Neuronal stem cell (in vitro differentiated cells): ENCODE results near the gene FCSK.
A peak's percentile ranks its signal among the peaks of the same experiment; 100 is the strongest.

ENCODE experiments used
- DNase-seq: peaks from one replicate; pipeline ENCODE4 v3.0.0-alpha.2; 2013; ENCODE audit warnings: low spot score
- H2AFZ ChIP-seq: one replicate; pipeline ENCODE4 v1.6.1; 2013; ENCODE audit warnings: mild to moderate bottlenecking, low read length, inconsistent platforms
- H2AK5ac ChIP-seq: 2 replicates; pipeline ENCODE4 v1.6.1; 2013; ENCODE audit warnings: low read depth, mild to moderate bottlenecking, inconsistent platforms, low read length, moderate library complexity, mixed read lengths
- H2BK120ac ChIP-seq: 2 replicates; pipeline ENCODE4 v1.6.1; 2013; ENCODE audit warnings: low read depth, mild to moderate bottlenecking, inconsistent platforms, low read length, moderate library complexity, mixed read lengths
- H2BK12ac ChIP-seq: one replicate; pipeline ENCODE4 v1.6.1; 2013; ENCODE audit warnings: low read length, inconsistent platforms
- H2BK15ac ChIP-seq: 2 replicates; pipeline ENCODE4 v1.6.1; 2013; ENCODE audit warnings: mild to moderate bottlenecking, low read length, inconsistent platforms, mixed read lengths
- H2BK5ac ChIP-seq: one replicate; pipeline ENCODE4 v1.6.1; 2013; ENCODE audit warnings: inconsistent platforms, mild to moderate bottlenecking, low read length, moderate library complexity
- H3K14ac ChIP-seq: one replicate; pipeline ENCODE4 v1.6.1; 2013; ENCODE audit warnings: low read length, inconsistent platforms
- H3K18ac ChIP-seq: 2 replicates; pipeline ENCODE4 v1.6.1; 2013; ENCODE audit warnings: low read length, inconsistent platforms
- H3K23ac ChIP-seq: 2 replicates; pipeline ENCODE4 v1.6.1; 2013; ENCODE audit warnings: low read depth, mild to moderate bottlenecking, mixed read lengths, low read length, inconsistent platforms; ENCODE audit not compliant: poor library complexity
- H3K27ac ChIP-seq: replicated peaks from 3 replicates; pipeline ENCODE4 v1.5.1; 2013; ENCODE audit warnings: low read length, inconsistent platforms
- H3K27me3 ChIP-seq, 3 experiments: 2 replicates each; pipeline ENCODE4 v1.6.1; 2013; ENCODE audit warnings: low read length in 3 of 3, mild to moderate bottlenecking in 2 of 3, inconsistent platforms in 1 of 3, low read depth in 1 of 3, mixed read lengths in 1 of 3, moderate library complexity in 1 of 3; ENCODE audit not compliant: control insufficient read depth in 3 of 3, insufficient read depth in 3 of 3
- H3K36me3 ChIP-seq, 2 donors: replicated peaks in 1 of 2; 2 replicates each; pipeline ENCODE4 v1.6.1; 2013; ENCODE audit warnings: low read length in 2 of 2; ENCODE audit not compliant: control insufficient read depth in 2 of 2, insufficient read depth in 2 of 2
- H3K4ac ChIP-seq: 2 replicates; pipeline ENCODE4 v1.6.1; 2013; ENCODE audit warnings: inconsistent platforms, mild to moderate bottlenecking, low read length, moderate library complexity
- H3K4me1 ChIP-seq, 2 donors: 1 replicate in 1 of 2; 2 replicates in 1 of 2; pipeline ENCODE4 v1.6.1; 2013; ENCODE audit warnings: low read length in 2 of 2, low read depth in 1 of 2; ENCODE audit not compliant: control insufficient read depth in 2 of 2, insufficient read depth in 1 of 2
- H3K4me2 ChIP-seq: one replicate; pipeline ENCODE4 v1.6.1; 2013; ENCODE audit warnings: mild to moderate bottlenecking, low read length, inconsistent platforms; ENCODE audit not compliant: insufficient read depth, poor library complexity, severe bottlenecking
- H3K4me3 ChIP-seq, 2 donors: 2 replicates each; pipeline ENCODE4 v1.5.1; 2013; ENCODE audit warnings: low read length in 2 of 2, mild to moderate bottlenecking in 2 of 2, inconsistent platforms in 1 of 2, moderate library complexity in 1 of 2
- H3K79me1 ChIP-seq: one replicate; pipeline ENCODE4 v1.6.1; 2013; ENCODE audit warnings: low read depth, mild to moderate bottlenecking, inconsistent platforms, low read length, moderate library complexity
- H3K9ac ChIP-seq: one replicate; pipeline ENCODE4 v1.6.1; 2013; ENCODE audit warnings: mild to moderate bottlenecking, low read depth, low read length, inconsistent platforms; ENCODE audit not compliant: poor library complexity
- H3K9me3 ChIP-seq, 2 donors: replicated peaks in 1 of 2; 2 replicates each; pipeline versions ENCODE3 to v1.6.1; 2013; ENCODE audit warnings: low read length in 2 of 2, mild to moderate bottlenecking in 2 of 2, inconsistent platforms in 1 of 2, low read depth in 1 of 2, mixed read lengths in 1 of 2, moderate library complexity in 1 of 2; ENCODE audit not compliant: control insufficient read depth in 2 of 2, insufficient read depth in 1 of 2
- H4K8ac ChIP-seq: one replicate; pipeline ENCODE4 v1.6.1; 2013; ENCODE audit warnings: low read depth, mild to moderate bottlenecking, inconsistent platforms, low read length, moderate library complexity
- H4K91ac ChIP-seq: one replicate; pipeline ENCODE4 v1.6.1; 2013; ENCODE audit warnings: low read length, low read depth, mild to moderate bottlenecking, inconsistent platforms; ENCODE audit not compliant: poor library complexity
- WGBS, 2 donors: extraction: QIAGEN DNeasy Blood & Tissue Kit; methylation state at CpG; one replicate each; pipeline ENCODE4 v1.1.7; 2013; ENCODE audit warnings: missing lambda C conversion rate in 2 of 2, mixed read lengths in 1 of 2; ENCODE audit not compliant: insufficient read length in 2 of 2, insufficient replicate concordance in 1 of 2; ENCODE audit errors: extremely low coverage in 2 of 2; 5-methylcytosine and 5-hydroxymethylcytosine counted together

The FCSK gene

GRCh38 chr16:70418274-70418992 lies 36.0 kb upstream of the FCSK start:
- Histone ChIP-seq H4K91ac (no peak overlapping the region), H3K4me1 (peaks cover 5 to 8% of the 10 kb centered on the region in 2 donors), H2AK5ac (no peak overlapping the region), H3K36me3 (peaks cover 0 to 37% of the 10 kb centered on the region in 2 donors), H2BK15ac (no peak overlapping the region), H3K79me1 (peaks cover 3% of the 10 kb centered on the region), H3K9ac (no peak overlapping the region), H3K27me3 (no peaks in the 10 kb centered on the region), H3K23ac (no peak overlapping the region), H3K14ac (no peak overlapping the region), H4K8ac (no peak overlapping the region), H3K27ac (no peak overlapping the region), H2BK12ac (no peak overlapping the region), H3K18ac (no peak overlapping the region), H2AFZ (no peak overlapping the region), H3K4me2 (no peak overlapping the region), H3K4ac (no peak overlapping the region), H3K4me3 (no peak overlapping the region), H2BK5ac (no peak overlapping the region), H3K9me3 (no peaks in the 10 kb centered on the region), H2BK120ac (no peak overlapping the region)
- no peak for DNase-seq
- no CpG with 5 or more reads among the region's 13 CpGs for WGBS, 2 donors

GRCh38 chr16:70418993-70419318 lies 35.4 kb upstream of the FCSK start:
- H3K9ac ChIP-seq, result no peak overlapping the region
- H3K4ac ChIP-seq, result no peak overlapping the region
- no CpG with 5 or more reads among the region's 5 CpGs for WGBS, 2 donors
- H3K18ac ChIP-seq, result no peak overlapping the region
- H3K4me2 ChIP-seq, result no peak overlapping the region
- H2BK15ac ChIP-seq, result no peak overlapping the region
- H3K23ac ChIP-seq, result no peak overlapping the region
- H2AFZ ChIP-seq, result no peak overlapping the region
- H3K9me3 ChIP-seq, result no peaks in the 10 kb centered on the region
- no peak overlapping the region for H2BK5ac ChIP-seq
- no peak overlapping the region for H4K91ac ChIP-seq
- no peak overlapping the region for H3K4me3 ChIP-seq
- no peak overlapping the region for H4K8ac ChIP-seq
- peaks cover 5 to 8% of the 10 kb centered on the region in 2 donors for H3K4me1 ChIP-seq
- DNase-seq, result no peak
- H3K79me1 ChIP-seq, result peaks cover 3% of the 10 kb centered on the region
- H3K14ac ChIP-seq, result no peak overlapping the region
- no peaks in the 10 kb centered on the region for H3K27me3 ChIP-seq
- H3K36me3 ChIP-seq, result peaks cover 0 to 36% of the 10 kb centered on the region in 2 donors
- no peak overlapping the region for H2BK120ac ChIP-seq
- H3K27ac ChIP-seq, result no peak overlapping the region
- no peak overlapping the region for H2BK12ac ChIP-seq
- no peak overlapping the region for H2AK5ac ChIP-seq

GRCh38 chr16:70419384-70420327 lies 34.7 kb upstream of the FCSK start:
- Histone ChIP-seq H3K4ac (no peak overlapping the region), H4K8ac (no peak overlapping the region), H3K79me1 (peaks cover 3% of the 10 kb centered on the region), H2BK15ac (no peak overlapping the region), H3K27me3 (no peaks in the 10 kb centered on the region), H3K14ac (no peak overlapping the region), H3K4me2 (no peak overlapping the region), H3K4me1 (peaks cover 5 to 8% of the 10 kb centered on the region in 2 donors), H3K27ac (no peak overlapping the region), H2BK12ac (no peak overlapping the region), H2AFZ (no peak overlapping the region), H2AK5ac (no peak overlapping the region), H3K18ac (no peak overlapping the region), H3K4me3 (no peak overlapping the region), H2BK5ac (no peak overlapping the region), H2BK120ac (no peak overlapping the region), H3K9me3 (no peaks in the 10 kb centered on the region), H3K36me3 (peaks cover under 1 to 34% of the 10 kb centered on the region in 2 donors), H3K9ac (no peak overlapping the region), H3K23ac (no peak overlapping the region), H4K91ac (no peak overlapping the region)
- no peak for DNase-seq
- no CpG with 5 or more reads among the region's 14 CpGs for WGBS, 2 donors

GRCh38 chr16:70421014-70421413 lies 33.4 kb upstream of the FCSK start:
- no peak overlapping the region for H3K14ac ChIP-seq
- DNase-seq, result no peak
- no peak overlapping the region for H3K4me3 ChIP-seq
- H3K79me1 ChIP-seq, result peaks cover 6% of the 10 kb centered on the region
- H4K8ac ChIP-seq, result no peak overlapping the region
- H3K27ac ChIP-seq, result no peak overlapping the region
- H3K18ac ChIP-seq, result peak overlapping the region; percentile 23
- no peak overlapping the region for H3K23ac ChIP-seq
- H3K4ac ChIP-seq, result no peak overlapping the region
- H3K4me2 ChIP-seq, result no peak overlapping the region
- no peak overlapping the region for H3K9ac ChIP-seq
- H3K36me3 ChIP-seq, result peaks cover 2 to 46% of the 10 kb centered on the region in 2 donors
- no peak overlapping the region for H2BK15ac ChIP-seq
- H2BK5ac ChIP-seq, result no peak overlapping the region
- H2BK120ac ChIP-seq, result no peak overlapping the region
- no peak overlapping the region for H4K91ac ChIP-seq
- peaks cover 5 to 8% of the 10 kb centered on the region in 2 donors for H3K4me1 ChIP-seq
- H3K9me3 ChIP-seq, result no peaks in the 10 kb centered on the region
- no peak overlapping the region for H2AK5ac ChIP-seq
- H2BK12ac ChIP-seq, result no peak overlapping the region
- no peak overlapping the region for H2AFZ ChIP-seq
- no CpG with 5 or more reads among the region's 9 CpGs for WGBS, 2 donors
- H3K27me3 ChIP-seq, result no peaks in the 10 kb centered on the region
